ENCODE measurements around the gene MAD2L2. TPM values are rescaled to one million over a fixed set of nuclear protein-coding genes. Genes with fewer than 3 reads are reported as not detected.
A peak's percentile ranks its signal among the peaks of the same experiment; 100 is the strongest.

MAD2L2 gene
- total and polyA plus RNA-seq, 9 donors = 25.1 to 39.9 (median 32.1) TPM

DNA sequence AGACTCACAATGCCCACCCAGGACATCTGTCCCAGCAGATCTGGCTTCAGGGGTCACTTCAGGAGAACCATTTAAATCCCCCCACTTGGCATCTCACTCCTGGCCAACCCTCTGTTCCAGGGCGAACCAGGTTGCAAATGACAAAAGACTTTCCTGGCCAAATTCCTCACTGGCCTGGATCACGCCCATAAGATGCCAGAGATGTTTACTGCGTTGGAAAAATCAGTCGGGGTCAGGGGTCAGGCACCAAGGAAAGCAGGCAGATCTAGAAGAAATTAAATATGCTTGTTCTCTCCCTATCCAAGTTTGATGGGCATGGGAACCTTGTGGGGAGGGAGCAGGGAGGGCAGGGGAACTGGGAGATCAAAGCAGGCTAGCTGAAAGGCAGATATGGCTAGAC, 40.4 kb upstream of the MAD2L2 start:
- no peak overlapping the region for H3K27ac ChIP-seq (ENCODE audit: low read length)
- no CpG with 5 or more reads among the region's 4 CpGs for WGBS (ENCODE audit: insufficient coverage)
- DNase-seq = no peak

DNA sequence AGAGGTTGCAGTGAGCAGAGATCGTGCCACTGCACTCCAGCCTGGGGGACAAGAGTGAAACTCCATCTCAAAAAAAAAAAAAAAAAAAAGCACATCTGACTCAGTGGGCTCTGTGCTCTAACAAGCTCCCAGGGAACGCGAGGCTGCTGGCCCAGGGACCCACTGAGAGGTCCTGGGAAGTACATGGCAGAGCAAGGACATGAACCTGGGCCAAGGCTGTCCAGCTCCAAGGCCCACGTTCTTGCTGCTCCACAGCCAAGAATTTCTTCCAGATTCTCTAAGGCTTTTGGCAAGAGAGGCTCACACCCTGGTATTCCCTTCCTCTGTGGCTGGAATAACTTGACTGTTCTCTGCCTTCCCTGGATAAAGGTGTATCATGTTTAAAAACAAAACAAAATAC, 39.6 kb upstream of the MAD2L2 start:
- Histone ChIP-seq H3K27ac (ENCODE audit: low read length) (no peak overlapping the region), H3K9me3 (replicated peaks; ENCODE audit: control insufficient read depth, low read depth, low read length) (no peaks in the 10 kb centered on the region), H3K27me3 (ENCODE audit: control insufficient read depth, insufficient read depth, low read length) (peaks cover 5% of the 10 kb centered on the region), H3K4me1 (ENCODE audit: control insufficient read depth, insufficient read depth, low read length) (peaks cover 6% of the 10 kb centered on the region), H3K4me3 (ENCODE audit: low read length) (no peak overlapping the region), H3K36me3 (ENCODE audit: control insufficient read depth, insufficient read depth, low read length) (no peaks in the 10 kb centered on the region)
- peak; percentile 52 for DNase-seq
- WGBS (ENCODE audit: insufficient coverage) = 29% methylated on average over 3 of the region's 4 CpGs

More for the DNA sequence above, 40.4 kb upstream of the MAD2L2 start:
- no peaks in the 10 kb centered on the region for H3K36me3 ChIP-seq (ENCODE audit: control insufficient read depth, insufficient read depth, low read length)
- peaks cover 8% of the 10 kb centered on the region for H3K4me1 ChIP-seq (ENCODE audit: control insufficient read depth, insufficient read depth, low read length)
- no peak overlapping the region for H3K4me3 ChIP-seq (ENCODE audit: low read length)
- peaks cover 5% of the 10 kb centered on the region for H3K27me3 ChIP-seq (ENCODE audit: control insufficient read depth, insufficient read depth, low read length)
- H3K9me3 ChIP-seq (replicated peaks; ENCODE audit: control insufficient read depth, low read depth, low read length) = no peaks in the 10 kb centered on the region

DNA sequence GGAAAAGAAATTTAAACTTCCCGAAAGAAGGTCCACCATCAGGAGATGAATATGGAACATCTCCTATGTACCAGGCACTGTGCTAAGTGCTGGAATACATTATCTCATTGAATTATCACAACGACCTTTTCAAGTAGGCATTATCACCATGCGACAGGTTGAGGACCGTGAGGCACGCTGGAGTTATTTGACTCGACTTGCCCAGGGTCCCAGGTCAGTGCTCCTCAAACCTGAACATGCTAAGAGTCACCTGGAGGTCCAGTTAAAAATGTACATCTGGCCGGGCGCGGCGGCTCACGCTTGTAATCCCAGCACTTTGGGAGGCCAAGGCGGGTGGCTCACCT, 39.1 kb upstream of the MAD2L2 start:
- DNase-seq = no peak
- WGBS (ENCODE audit: insufficient coverage) = 88% methylated on average over 11 of the region's 12 CpGs
- no peaks in the 10 kb centered on the region for H3K36me3 ChIP-seq (ENCODE audit: control insufficient read depth, insufficient read depth, low read length)
- peaks cover 6% of the 10 kb centered on the region for H3K4me1 ChIP-seq (ENCODE audit: control insufficient read depth, insufficient read depth, low read length)
- H3K9me3 ChIP-seq (replicated peaks; ENCODE audit: control insufficient read depth, low read depth, low read length) = no peaks in the 10 kb centered on the region
- H3K4me3 ChIP-seq (ENCODE audit: low read length) = no peak overlapping the region
- H3K27me3 ChIP-seq (ENCODE audit: control insufficient read depth, insufficient read depth, low read length) = peaks cover 5% of the 10 kb centered on the region
- H3K27ac ChIP-seq (ENCODE audit: low read length) = no peak overlapping the region

DNA sequence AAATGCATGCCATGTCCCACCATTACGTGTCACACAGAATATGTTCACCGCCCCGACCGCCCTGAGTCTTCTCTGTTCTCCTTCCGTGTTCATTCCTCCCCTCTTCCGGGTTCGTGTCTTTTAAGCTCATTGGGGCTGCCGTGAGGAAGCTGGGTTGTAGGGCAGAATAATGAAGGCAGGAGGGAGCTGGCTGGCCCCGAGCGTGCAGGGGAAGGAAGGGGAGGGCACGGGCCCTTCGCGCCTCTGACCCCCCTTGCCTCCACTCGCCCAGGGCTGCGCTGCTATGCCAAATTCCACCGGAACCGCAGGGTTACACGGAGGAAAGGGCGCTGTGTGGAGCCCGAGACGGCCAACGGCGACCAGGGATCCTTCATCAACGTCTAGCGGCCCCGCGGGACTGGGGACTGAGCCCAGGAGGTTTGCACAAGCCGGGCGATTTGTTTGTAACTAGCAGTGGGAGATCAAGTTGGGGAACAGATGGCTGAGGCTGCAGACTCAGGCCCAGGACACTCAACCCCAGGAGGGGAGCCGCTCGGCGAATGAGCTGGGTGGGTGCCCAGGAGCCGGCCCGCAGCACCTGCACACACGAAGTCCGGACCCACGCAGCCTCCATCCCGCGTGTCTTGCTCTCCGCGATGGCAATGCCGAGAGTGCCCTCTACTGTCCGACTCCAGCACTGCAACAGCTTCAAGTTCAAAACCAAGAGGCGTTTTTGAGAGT, 38.5 kb upstream of the MAD2L2 start:
- H3K27me3 ChIP-seq (ENCODE audit: control insufficient read depth, insufficient read depth, low read length) = peaks cover 5% of the 10 kb centered on the region
- peak; percentile 82 for DNase-seq

DNA sequence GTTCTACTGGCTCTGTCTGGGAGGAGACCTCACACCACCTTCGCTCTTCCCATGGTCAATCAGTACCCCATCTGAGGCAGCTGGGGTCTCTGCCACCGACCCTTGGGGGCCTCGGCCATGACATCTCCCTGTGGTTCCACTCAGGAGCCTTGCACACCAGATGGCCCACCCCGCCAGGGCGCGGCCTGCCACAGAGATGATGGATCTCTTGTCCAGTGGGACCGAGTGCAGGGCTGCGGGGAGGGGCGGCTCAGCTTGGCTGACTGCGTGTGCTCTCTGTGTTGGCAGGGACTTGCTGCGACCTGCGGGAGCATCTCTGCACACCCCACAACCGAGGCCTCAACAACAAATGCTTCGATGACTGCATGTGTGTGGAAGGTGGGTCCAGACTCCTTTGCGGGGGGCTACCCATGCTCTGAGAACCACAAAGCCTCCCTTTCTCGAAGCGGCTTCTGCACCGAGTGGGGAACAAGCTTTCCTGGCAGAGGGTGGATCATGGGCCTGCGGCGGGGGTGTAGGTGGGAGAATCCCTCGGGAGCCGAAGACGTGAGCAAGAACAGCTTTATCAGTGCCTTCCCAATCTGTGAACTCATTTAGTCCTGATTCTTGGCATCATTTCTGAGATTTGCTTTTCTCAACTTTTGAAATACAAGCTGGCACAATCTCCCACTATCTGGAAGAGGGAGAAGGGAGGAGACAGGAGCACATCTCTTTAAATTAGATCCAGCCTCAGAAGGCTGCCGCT, 34.1 kb upstream of the MAD2L2 start:
- 79% methylated on average over 12 of the region's 24 CpGs for WGBS (ENCODE audit: insufficient coverage)
- Histone ChIP-seq H3K4me1 (ENCODE audit: control insufficient read depth, insufficient read depth, low read length) (peaks cover 6% of the 10 kb centered on the region), H3K9me3 (replicated peaks; ENCODE audit: control insufficient read depth, low read depth, low read length) (no peaks in the 10 kb centered on the region), H3K27ac (ENCODE audit: low read length) (no peak overlapping the region), H3K4me3 (ENCODE audit: low read length) (no peak overlapping the region), H3K27me3 (ENCODE audit: control insufficient read depth, insufficient read depth, low read length) (peaks cover 5% of the 10 kb centered on the region), H3K36me3 (ENCODE audit: control insufficient read depth, insufficient read depth, low read length) (no peaks in the 10 kb centered on the region)
- no peak for DNase-seq

More for the DNA sequence above, 38.5 kb upstream of the MAD2L2 start:
- no peaks in the 10 kb centered on the region for H3K36me3 ChIP-seq (ENCODE audit: control insufficient read depth, insufficient read depth, low read length)
- 8% methylated on average over 27 of the region's 44 CpGs for WGBS (ENCODE audit: insufficient coverage)
- H3K9me3 ChIP-seq (replicated peaks; ENCODE audit: control insufficient read depth, low read depth, low read length) = no peaks in the 10 kb centered on the region
- H3K4me3 ChIP-seq (ENCODE audit: low read length) = peak overlapping the region; percentile 18
- H3K4me1 ChIP-seq (ENCODE audit: control insufficient read depth, insufficient read depth, low read length) = peaks cover 6% of the 10 kb centered on the region
- H3K27ac ChIP-seq (ENCODE audit: low read length) = no peak overlapping the region

DNA sequence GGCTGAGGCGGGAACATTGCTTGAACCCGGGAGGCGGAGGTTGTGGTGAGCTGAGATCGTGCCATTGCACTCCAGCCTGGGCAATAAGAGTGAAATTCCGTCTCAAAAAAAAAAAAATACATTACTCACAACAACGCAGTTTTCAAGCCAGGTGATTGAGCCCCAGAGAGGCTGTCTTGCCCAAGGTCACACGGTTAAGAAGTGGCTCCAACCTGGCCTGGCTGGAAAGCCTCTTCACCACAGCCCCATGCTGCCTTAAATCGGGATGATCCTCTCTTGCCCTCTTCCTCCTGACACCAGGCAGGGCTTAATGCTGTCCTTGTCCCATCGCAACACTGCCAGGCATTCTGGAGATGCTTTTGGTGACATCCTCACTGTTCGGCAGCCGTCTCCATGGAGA, 32.1 kb upstream of the MAD2L2 start:
- Histone ChIP-seq H3K27me3 (ENCODE audit: control insufficient read depth, insufficient read depth, low read length) (peaks cover 2% of the 10 kb centered on the region), H3K36me3 (ENCODE audit: control insufficient read depth, insufficient read depth, low read length) (no peaks in the 10 kb centered on the region), H3K4me1 (ENCODE audit: control insufficient read depth, insufficient read depth, low read length) (peaks cover 1% of the 10 kb centered on the region), H3K4me3 (ENCODE audit: low read length) (no peak overlapping the region), H3K9me3 (replicated peaks; ENCODE audit: control insufficient read depth, low read depth, low read length) (no peaks in the 10 kb centered on the region), H3K27ac (ENCODE audit: low read length) (no peak overlapping the region)
- no peak for DNase-seq
- WGBS (ENCODE audit: insufficient coverage) = 60% methylated on average over 6 of the region's 11 CpGs

DNA sequence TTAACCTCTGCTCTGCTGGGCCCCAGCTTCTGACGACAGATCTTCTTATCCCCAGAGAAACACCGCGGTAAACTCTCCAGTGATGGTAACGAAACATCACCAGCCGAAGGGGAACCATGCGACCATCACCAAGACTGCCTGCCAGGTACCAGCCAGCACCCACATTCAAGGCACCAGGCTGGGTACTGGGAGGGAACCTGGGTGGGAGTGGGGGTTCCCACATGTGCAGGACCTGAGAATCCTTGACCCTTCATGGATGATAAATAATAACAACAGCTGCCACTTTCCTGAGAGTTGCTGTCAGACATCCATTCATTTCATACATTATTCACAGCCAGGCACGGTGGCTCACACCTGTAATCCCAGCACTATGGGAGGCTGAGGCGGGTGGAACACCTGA, 31.3 kb upstream of the MAD2L2 start:
- H3K27me3 ChIP-seq (ENCODE audit: control insufficient read depth, insufficient read depth, low read length) = peaks cover 2% of the 10 kb centered on the region
- H3K9me3 ChIP-seq (replicated peaks; ENCODE audit: control insufficient read depth, low read depth, low read length) = no peaks in the 10 kb centered on the region
- H3K27ac ChIP-seq (ENCODE audit: low read length) = no peak overlapping the region
- no peaks in the 10 kb centered on the region for H3K36me3 ChIP-seq (ENCODE audit: control insufficient read depth, insufficient read depth, low read length)
- WGBS (ENCODE audit: insufficient coverage) = 92% methylated on average over 7 of the region's 8 CpGs
- no peak for DNase-seq
- no peak overlapping the region for H3K4me3 ChIP-seq (ENCODE audit: low read length)
- peaks cover 9% of the 10 kb centered on the region for H3K4me1 ChIP-seq (ENCODE audit: control insufficient read depth, insufficient read depth, low read length)

DNA sequence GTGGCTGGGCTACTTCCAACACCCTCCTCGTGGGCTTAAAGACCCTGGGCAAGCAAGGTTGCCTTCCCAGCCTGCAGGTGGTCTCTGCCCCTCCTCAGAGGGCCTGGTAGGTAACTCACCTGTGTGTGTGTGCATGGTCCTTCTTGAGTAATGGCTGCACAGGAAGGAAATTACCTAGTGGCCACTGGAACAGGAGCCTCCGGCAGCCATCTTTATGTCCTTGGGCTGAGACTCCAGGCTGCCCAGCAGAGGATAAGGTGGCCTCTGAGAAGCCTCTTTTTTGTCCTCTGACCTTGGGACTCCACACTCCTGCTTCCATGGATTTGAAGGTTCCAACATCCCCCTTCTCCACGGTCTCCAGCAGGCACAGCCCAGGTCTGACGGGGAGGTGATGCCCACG, 30.5 kb upstream of the MAD2L2 start:
- Histone ChIP-seq H3K4me1 (ENCODE audit: control insufficient read depth, insufficient read depth, low read length) (peaks cover 11% of the 10 kb centered on the region), H3K9me3 (replicated peaks; ENCODE audit: control insufficient read depth, low read depth, low read length) (no peaks in the 10 kb centered on the region), H3K27ac (ENCODE audit: low read length) (no peak overlapping the region), H3K36me3 (ENCODE audit: control insufficient read depth, insufficient read depth, low read length) (no peaks in the 10 kb centered on the region), H3K4me3 (ENCODE audit: low read length) (no peak overlapping the region), H3K27me3 (ENCODE audit: control insufficient read depth, insufficient read depth, low read length) (peaks cover 2% of the 10 kb centered on the region)
- WGBS (ENCODE audit: insufficient coverage) = no CpG with 5 or more reads among the region's 5 CpGs
- DNase-seq = no peak

DNA sequence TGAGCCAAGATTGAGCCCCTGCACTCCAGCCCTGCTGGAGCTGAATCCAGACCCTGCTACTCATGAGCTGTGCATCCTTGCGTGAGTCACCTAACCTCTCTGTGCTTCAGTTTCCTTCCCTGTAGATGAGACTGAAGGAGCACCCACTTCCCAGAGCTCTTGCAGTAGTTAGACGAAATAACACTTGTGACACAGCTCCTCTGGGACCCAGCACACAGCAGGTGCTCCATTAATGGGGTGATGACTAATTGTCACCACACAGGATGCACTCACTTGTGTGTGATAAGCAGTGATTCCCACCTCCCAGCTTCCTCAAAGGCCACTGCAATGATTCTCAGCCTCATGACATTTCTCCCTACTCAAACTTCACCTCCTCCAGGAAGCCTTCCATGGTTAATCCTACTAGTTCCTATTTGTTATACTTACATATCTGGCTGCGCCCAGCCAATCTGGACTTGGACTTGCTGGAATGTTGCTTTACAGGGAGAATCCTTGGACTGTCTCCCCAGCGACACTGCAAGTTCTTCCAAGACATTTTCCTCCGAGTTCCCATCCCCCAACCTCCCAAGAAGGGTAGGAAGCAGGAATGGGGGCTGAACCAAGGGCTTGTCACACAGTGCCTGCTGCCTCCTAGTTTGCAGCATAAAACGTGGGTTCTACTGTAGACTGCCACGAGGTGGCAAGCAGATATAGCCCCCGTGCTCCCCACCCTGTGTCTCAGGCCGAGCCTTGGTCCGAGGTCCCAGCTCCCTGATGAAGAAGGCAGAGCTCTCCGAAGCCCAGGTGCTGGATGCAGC, 27.8 kb upstream of the MAD2L2 start:
- H3K4me3 ChIP-seq (ENCODE audit: low read length) = no peak overlapping the region
- no peak for DNase-seq
- H3K4me1 ChIP-seq (ENCODE audit: control insufficient read depth, insufficient read depth, low read length) = peaks cover 16% of the 10 kb centered on the region
- H3K36me3 ChIP-seq (ENCODE audit: control insufficient read depth, insufficient read depth, low read length) = no peaks in the 10 kb centered on the region
- H3K27me3 ChIP-seq (ENCODE audit: control insufficient read depth, insufficient read depth, low read length) = peaks cover 18% of the 10 kb centered on the region
- no peak overlapping the region for H3K27ac ChIP-seq (ENCODE audit: low read length)
- no peaks in the 10 kb centered on the region for H3K9me3 ChIP-seq (replicated peaks; ENCODE audit: control insufficient read depth, low read depth, low read length)
- 77% methylated on average over 6 of the region's 11 CpGs for WGBS (ENCODE audit: insufficient coverage)

DNA sequence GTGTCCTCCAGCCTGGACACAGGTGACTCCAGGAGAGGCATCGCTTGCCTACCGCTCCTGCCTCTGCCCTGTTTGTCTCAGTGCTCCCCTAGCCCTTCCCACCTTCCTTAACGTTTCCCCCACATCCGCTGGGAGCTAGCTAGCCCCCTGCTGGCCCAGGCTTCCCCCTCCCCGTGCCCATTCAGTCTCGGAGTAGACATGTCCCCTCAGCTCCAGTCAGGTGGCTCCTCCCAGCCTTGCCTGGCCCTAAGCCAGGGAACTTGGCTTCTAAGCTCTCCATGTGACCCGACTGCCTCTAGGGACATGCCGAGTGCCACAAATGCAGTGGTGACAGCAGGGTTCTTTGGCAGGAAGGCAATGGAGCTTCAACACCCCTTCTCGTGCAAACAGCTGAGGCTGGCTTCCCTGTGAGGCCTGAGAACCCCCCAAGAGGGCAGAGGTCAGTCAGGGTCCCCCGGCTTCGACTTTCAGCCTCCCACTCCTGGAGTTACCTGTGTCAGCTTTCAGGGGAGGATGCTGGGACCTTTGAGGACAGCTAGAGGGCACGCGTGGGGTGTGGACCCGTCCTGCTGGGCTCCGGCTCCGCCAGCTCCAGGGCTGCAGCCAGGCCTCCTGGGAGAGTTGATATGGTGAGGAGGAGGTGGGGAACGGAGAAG, 26.8 kb upstream of the MAD2L2 start:
- 51% methylated on average over 16 of the region's 17 CpGs for WGBS (ENCODE audit: insufficient coverage)
- Histone ChIP-seq H3K27ac (ENCODE audit: low read length) (no peak overlapping the region), H3K27me3 (ENCODE audit: control insufficient read depth, insufficient read depth, low read length) (peaks cover 23% of the 10 kb centered on the region), H3K36me3 (ENCODE audit: control insufficient read depth, insufficient read depth, low read length) (no peaks in the 10 kb centered on the region), H3K4me1 (ENCODE audit: control insufficient read depth, insufficient read depth, low read length) (peaks cover 16% of the 10 kb centered on the region), H3K9me3 (replicated peaks; ENCODE audit: control insufficient read depth, low read depth, low read length) (no peaks in the 10 kb centered on the region), H3K4me3 (ENCODE audit: low read length) (no peak overlapping the region)
- DNase-seq = peak; percentile 73
